B cell (primary cell): Measurements from ENCODE around the gene APOL3. TPM values are rescaled to one million over a fixed set of nuclear protein-coding genes. Genes with fewer than 3 reads are reported as not detected.

ENCODE experiments used
- ATAC-seq: fragments of 200-7000 bp; cut with Tn5 transposase; one replicate; pipeline ENCODE4 v1.10.0; 2021; ENCODE audit warnings: low read depth, mild to moderate bottlenecking, moderate number of reproducible peaks, moderate library complexity
- CTCF ChIA-PET: fragments of 350-600 bp; sonication (Branson Sonifier 250); formaldehyde crosslinking; loops from one replicate; lab custom pipeline; 2021; ENCODE audit warnings: antibody characterized with exemption, inconsistent platforms; lab: Charles Lee
- POLR2A ChIA-PET: fragments of 350-600 bp; sonication (Branson Sonifier 250); formaldehyde crosslinking; loops from one replicate; lab custom pipeline; 2021; ENCODE audit warnings: antibody characterized with exemption; lab: Charles Lee
- DNase-seq: peaks from one replicate; pipeline ENCODE4 v3.0.0; 2013
- H2AFZ ChIP-seq: 2 replicates; pipeline ENCODE4 v1.6.1; 2012; ENCODE audit warnings: mild to moderate bottlenecking, low read depth, low read length; ENCODE audit not compliant: insufficient read depth, poor library complexity, severe bottlenecking
- H3K27ac ChIP-seq, 2 donors: 1 replicate in 1 of 2; 2 replicates in 1 of 2; pipeline ENCODE4 v1.5.1; 2012 to 2013; ENCODE audit warnings: low read length in 2 of 2, mild to moderate bottlenecking in 2 of 2, moderate library complexity in 1 of 2
- H3K27me3 ChIP-seq, 4 experiments: fragments of 200-600 bp in 1 of 4; sonication (generic) in 1 of 4; replicated peaks in 1 of 4; 1 replicate in 2 of 4; 2 replicates in 2 of 4; pipeline versions ENCODE4 v1.6.1 to v1.7.0; 2013 to 2016; ENCODE audit warnings: low read length in 3 of 4, mild to moderate bottlenecking in 2 of 4, mixed read lengths in 1 of 4, moderate library complexity in 1 of 4; ENCODE audit not compliant: insufficient read depth in 4 of 4, control insufficient read depth in 3 of 4; ENCODE audit errors: control extremely low read depth in 1 of 4
- H3K36me3 ChIP-seq, 2 experiments: replicated peaks in 1 of 2; 1 replicate in 1 of 2; 2 replicates in 1 of 2; pipeline versions ENCODE4 v1.6.1 to v1.7.1; 2013; ENCODE audit warnings: low read length in 1 of 2; ENCODE audit not compliant: insufficient read depth in 2 of 2, control insufficient read depth in 1 of 2; ENCODE audit errors: control extremely low read depth in 1 of 2, extremely low read depth in 1 of 2
- H3K4me1 ChIP-seq, 2 donors: fragments of 200-600 bp in 1 of 2; sonication (generic) in 1 of 2; 1 replicate in 1 of 2; 2 replicates in 1 of 2; pipeline versions ENCODE4 v1.5.1 to v1.6.1; 2013 to 2017; ENCODE audit warnings: low read length in 2 of 2; ENCODE audit not compliant: control insufficient read depth in 2 of 2, insufficient read depth in 2 of 2
- H3K4me2 ChIP-seq: replicated peaks from 2 replicates; pipeline ENCODE3; 2012; ENCODE audit warnings: mild to moderate bottlenecking, low read depth, low read length; ENCODE audit not compliant: poor library complexity, severe bottlenecking
- H3K4me3 ChIP-seq, 5 experiments: fragments of 200-600 bp in 1 of 5; sonication (generic) in 1 of 5; 1 replicate in 3 of 5; 2 replicates in 2 of 5; pipeline versions ENCODE4 v1.5.1 to v1.7.0; 2011 to 2016; ENCODE audit warnings: low read length in 4 of 5, mild to moderate bottlenecking in 4 of 5, low read depth in 2 of 5, control low read depth in 1 of 5, moderate library complexity in 1 of 5; ENCODE audit not compliant: insufficient read depth in 1 of 5; ENCODE audit errors: control extremely low read depth in 1 of 5, extremely low read depth in 1 of 5
- H3K79me2 ChIP-seq: fragments of 200-600 bp; sonication (generic); one replicate; pipeline ENCODE4 v1.6.0; 2016; ENCODE audit warnings: low read length; ENCODE audit not compliant: control insufficient read depth, insufficient read depth
- H3K9ac ChIP-seq: fragments of 200-600 bp; sonication (generic); 2 replicates; pipeline ENCODE4 v1.6.1; 2017; ENCODE audit warnings: mild to moderate bottlenecking, low read length, moderate library complexity
- H3K9me3 ChIP-seq, 3 donors: one replicate each; pipeline versions ENCODE4 v1.6.1 to v1.7.1; 2013; ENCODE audit warnings: low read length in 2 of 3; ENCODE audit not compliant: control insufficient read depth in 2 of 3, insufficient read depth in 1 of 3; ENCODE audit errors: control extremely low read depth in 1 of 3
- H4K20me1 ChIP-seq: 2 replicates; pipeline ENCODE4 v1.6.0; 2012; ENCODE audit warnings: mild to moderate bottlenecking, low read length; ENCODE audit not compliant: insufficient read depth, control insufficient read depth, poor library complexity, severe bottlenecking
- H3K27ac Mint-ChIP-seq: one replicate; pipeline ENCODE4 v1.8.0; 2021; ENCODE audit warnings: mixed read lengths
- H3K27me3 Mint-ChIP-seq: one replicate; pipeline ENCODE4 v1.8.0; 2021; ENCODE audit warnings: mixed read lengths
- H3K4me1 Mint-ChIP-seq: one replicate; pipeline ENCODE4 v1.8.0; 2021; ENCODE audit warnings: mixed read lengths
- H3K4me3 Mint-ChIP-seq: one replicate; pipeline ENCODE4 v1.8.0; 2021; ENCODE audit warnings: mixed read lengths
- H3K9me3 Mint-ChIP-seq: one replicate; pipeline ENCODE4 v1.8.0; 2022; ENCODE audit warnings: mixed read lengths; ENCODE audit not compliant: insufficient read depth
- CTCF ChIP-seq: fragments of 200-600 bp; IDR thresholded peaks from one replicate; pipeline ENCODE4 v1.8.0; 2022; ENCODE audit warnings: antibody characterized with exemption, mild to moderate bottlenecking
- EZH2 ChIP-seq: IDR thresholded peaks from 2 replicates; pipeline ENCODE4 v1.6.1; 2012; ENCODE audit warnings: borderline replicate concordance, low read depth, mild to moderate bottlenecking, moderate library complexity, low read length; ENCODE audit not compliant: insufficient read depth, poor library complexity, severe bottlenecking
- WGBS: methylation state at CpG from one replicate; pipeline ENCODE4 v1.1.5; 2013; ENCODE audit warnings: missing lambda C conversion rate; ENCODE audit not compliant: insufficient coverage; 5-methylcytosine and 5-hydroxymethylcytosine counted together
- intact Hi-C: fragments of 100-400 bp; cut with micrococcal nuclease; formaldehyde crosslinking; loops from one replicate; pipeline ENCODE4 v1.10.0; 2022
- polyA plus RNA-seq: library from polyadenylated mRNA; depleted of rRNA; stranded (reverse); fragments of >200 nt; gene quantifications from 2 replicates; pipeline ENCODE4 v1.2.3, GENCODE V29; 2012
- total RNA-seq, 2 donors: library from RNA; stranded (reverse); fragments of 120-200 nt in 1 of 2; gene quantifications; 1 replicate in 1 of 2; 2 replicates in 1 of 2; pipeline versions ENCODE4 v1.2.3 to v1.2.4, GENCODE V29; 2013 to 2022

The APOL3 gene
- total and polyA plus RNA-seq, 2 donors (not counting 1 experiment from before 2014, with no cell fraction given) = 55.0 to 97.2 TPM

DNA sequence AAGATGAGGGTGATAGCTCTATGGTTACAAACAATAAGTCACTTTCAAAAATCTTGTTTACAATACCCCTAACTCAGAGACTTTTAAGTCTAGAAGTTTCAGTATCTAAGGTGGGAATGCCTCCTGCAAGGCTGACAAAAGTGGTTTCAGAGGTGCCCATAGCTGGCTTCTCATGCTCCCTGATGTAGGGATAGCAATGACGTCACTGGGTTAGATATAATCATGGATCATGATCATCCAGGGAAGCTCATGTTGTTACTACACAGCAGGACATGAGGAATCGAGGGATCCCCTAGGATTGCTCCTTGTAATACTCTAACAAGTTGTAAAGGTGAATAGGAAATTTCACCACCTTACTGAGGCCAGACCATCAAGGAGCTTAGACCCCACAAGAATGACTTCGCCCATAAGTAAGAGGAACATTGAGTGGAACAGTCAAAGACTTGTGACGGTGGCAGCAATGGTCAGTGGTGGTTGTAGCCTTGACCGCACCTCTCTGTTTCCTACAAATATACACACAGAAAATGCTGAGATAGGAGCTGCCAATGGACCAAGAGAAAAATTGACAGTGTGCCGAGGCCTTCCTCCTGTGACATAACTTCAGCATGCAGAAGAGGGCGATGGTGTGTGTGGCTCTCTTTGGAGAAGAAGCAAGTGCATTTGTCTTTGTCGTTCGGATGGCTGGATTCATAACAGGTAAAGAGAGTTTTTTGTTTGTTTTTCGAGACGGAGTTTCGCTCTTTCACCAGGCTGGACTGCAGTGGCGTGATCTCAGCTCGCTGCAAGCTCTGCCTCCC, 25.5 kb upstream of the APOL3 start:
- Histone ChIP-seq H3K27ac (no peak overlapping the region), H4K20me1 (no peaks in the 10 kb centered on the region), H3K9ac (no peak overlapping the region), H3K4me1 (no peaks in the 10 kb centered on the region), H3K4me2 (no peak overlapping the region), H3K36me3 (no peaks in the 10 kb centered on the region), H3K9me3 (no peaks in the 10 kb centered on the region), H2AFZ (no peak overlapping the region), H3K79me2 (no peaks in the 10 kb centered on the region), H3K4me3 (no peak overlapping the region), H3K27me3 (no peaks in the 10 kb centered on the region)
- Mint-ChIP-seq H3K4me3 (no peak overlapping the region), H3K4me1 (no peaks in the 10 kb centered on the region), H3K9me3 (no peaks in the 10 kb centered on the region), H3K27me3 (peaks cover 8% of the 10 kb centered on the region), H3K27ac (no peak overlapping the region)
- intact Hi-C loops = no loop called here
- ChIA-PET CTCF (interaction anchor here (0.8 to 1.6 kb wide), 5 partner anchors 8 to 300 kb away, joined by 3 to 4 read pairs (median 3); no protein-coding TSS in a partner anchor), POLR2A (no interaction called here)
- TF ChIP-seq EZH2 (no peak), CTCF (no peak)
- no peak for ATAC-seq
- DNase-seq = no peak
- WGBS = 93% methylated on average over 9 of the region's 14 CpGs

DNA sequence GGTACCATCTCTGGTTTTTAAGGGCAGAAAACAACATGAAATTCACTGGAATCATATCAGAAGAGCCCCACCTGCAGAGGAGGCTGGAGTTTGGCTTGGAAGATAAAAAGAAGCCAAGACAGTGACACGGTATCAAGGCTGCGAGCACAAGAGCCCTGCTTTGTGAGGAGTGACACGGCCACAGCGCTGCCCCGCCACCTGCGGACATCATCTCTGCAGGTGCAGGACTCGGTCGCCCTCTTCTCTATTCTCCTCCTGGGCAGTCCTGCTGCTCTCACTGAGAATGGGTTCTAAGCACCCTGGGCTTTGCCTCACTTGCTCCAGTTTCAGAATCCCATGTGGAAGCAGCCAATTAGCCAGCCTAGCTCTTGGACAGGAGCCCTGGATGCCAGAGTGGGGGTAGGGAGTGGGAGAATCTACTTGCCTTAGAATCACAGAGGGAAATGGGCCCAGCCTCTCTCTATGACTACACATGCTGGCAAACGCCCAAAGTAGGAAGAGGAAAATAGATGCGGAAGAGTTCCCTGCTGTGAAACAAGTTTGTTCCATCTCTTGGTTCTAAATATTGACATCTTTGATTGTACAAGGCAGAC, 24.0 kb upstream of the APOL3 start:
- Mint-ChIP-seq H3K4me3 (no peak overlapping the region), H3K27ac (no peak overlapping the region), H3K27me3 (peaks cover 3% of the 10 kb centered on the region), H3K4me1 (peaks cover 5% of the 10 kb centered on the region), H3K9me3 (no peaks in the 10 kb centered on the region)
- DNase-seq = no peak
- POLR2A ChIA-PET = no interaction called here
- Histone ChIP-seq H3K79me2 (no peaks in the 10 kb centered on the region), H2AFZ (no peak overlapping the region), H4K20me1 (no peaks in the 10 kb centered on the region), H3K9me3 (no peaks in the 10 kb centered on the region), H3K9ac (no peak overlapping the region), H3K36me3 (no peaks in the 10 kb centered on the region), H3K4me1 (peaks cover 0 to 5% of the 10 kb centered on the region in 2 donors), H3K4me3 (no peak overlapping the region), H3K4me2 (no peak overlapping the region), H3K27me3 (no peaks in the 10 kb centered on the region), H3K27ac (no peak overlapping the region)
- TF ChIP-seq EZH2 (no peak), CTCF (no peak)
- CTCF ChIA-PET = interaction anchor here (9.0 kb wide), 1 partner anchor 40 kb away, joined by 174 read pairs; no protein-coding TSS in a partner anchor
- ATAC-seq = no peak
- intact Hi-C loops = no loop called here
- WGBS = 93% methylated on average over 8 of the region's 10 CpGs
